ENCODE measurements around the gene APC2. TPM values are rescaled to one million over a fixed set of nuclear protein-coding genes. Genes with fewer than 3 reads are reported as not detected.

Gene APC2
- total RNA-seq, 1 experiment from 2014 or later = 1.4 TPM

DNA sequence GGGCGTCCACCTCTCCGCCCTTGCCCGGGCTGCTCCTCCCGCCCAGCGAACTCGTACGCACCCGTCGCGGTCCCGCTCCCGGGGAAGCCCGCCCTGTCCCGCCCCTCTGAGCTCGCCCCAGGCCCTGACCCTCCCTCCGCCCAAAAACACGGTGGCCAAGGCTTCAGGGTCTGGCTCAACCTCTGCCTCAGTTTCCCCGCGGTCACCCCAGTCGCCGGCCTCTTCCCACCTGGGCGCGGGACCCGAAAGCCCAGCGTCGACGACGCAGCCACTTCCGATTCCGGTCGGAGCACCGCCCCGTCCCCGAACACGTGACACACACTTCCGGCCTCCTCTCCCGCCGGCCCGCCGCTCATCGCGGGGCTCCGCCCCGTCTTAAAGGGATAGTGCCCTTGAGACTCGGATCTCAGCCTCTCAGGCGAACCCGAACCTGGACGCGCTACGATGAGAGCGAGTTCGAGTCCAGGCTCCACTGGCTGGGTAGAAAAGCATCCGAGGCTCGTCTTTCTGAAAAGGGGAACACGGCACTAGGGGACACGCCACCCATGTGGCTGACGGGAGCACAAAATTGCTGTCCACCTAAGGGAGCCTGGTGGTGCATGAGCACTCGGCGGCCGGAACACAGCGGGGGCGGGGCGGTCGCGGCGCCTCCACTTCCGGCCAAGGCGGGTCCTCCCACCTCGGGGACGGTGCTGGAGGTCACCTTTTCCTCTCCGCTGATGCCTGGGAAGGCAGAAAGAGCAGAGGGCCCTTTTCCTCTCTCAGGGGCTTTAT lies 29.2 kb downstream of the APC2 start, which contains the start of gene C19orf25 (continued):
- TF ChIP-seq, protein P1, sequence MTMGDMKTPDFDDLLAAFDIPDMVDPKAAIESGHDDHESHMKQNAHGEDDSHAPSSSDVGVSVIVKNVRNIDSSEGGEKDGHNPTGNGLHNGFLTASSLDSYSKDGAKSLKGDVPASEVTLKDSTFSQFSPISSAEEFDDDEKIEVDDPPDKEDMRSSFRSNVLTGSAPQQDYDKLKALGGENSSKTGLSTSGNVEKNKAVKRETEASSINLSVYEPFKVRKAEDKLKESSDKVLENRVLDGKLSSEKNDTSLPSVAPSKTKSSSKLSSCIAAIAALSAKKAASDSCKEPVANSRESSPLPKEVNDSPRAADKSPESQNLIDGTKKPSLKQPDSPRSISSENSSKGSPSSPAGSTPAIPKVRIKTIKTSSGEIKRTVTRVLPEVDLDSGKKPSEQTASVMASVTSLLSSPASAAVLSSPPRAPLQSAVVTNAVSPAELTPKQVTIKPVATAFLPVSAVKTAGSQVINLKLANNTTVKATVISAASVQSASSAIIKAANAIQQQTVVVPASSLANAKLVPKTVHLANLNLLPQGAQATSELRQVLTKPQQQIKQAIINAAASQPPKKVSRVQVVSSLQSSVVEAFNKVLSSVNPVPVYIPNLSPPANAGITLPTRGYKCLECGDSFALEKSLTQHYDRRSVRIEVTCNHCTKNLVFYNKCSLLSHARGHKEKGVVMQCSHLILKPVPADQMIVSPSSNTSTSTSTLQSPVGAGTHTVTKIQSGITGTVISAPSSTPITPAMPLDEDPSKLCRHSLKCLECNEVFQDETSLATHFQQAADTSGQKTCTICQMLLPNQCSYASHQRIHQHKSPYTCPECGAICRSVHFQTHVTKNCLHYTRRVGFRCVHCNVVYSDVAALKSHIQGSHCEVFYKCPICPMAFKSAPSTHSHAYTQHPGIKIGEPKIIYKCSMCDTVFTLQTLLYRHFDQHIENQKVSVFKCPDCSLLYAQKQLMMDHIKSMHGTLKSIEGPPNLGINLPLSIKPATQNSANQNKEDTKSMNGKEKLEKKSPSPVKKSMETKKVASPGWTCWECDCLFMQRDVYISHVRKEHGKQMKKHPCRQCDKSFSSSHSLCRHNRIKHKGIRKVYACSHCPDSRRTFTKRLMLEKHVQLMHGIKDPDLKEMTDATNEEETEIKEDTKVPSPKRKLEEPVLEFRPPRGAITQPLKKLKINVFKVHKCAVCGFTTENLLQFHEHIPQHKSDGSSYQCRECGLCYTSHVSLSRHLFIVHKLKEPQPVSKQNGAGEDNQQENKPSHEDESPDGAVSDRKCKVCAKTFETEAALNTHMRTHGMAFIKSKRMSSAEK (CRISPR knock-in tag; IDR thresholded peaks at IDR 0.05; ENCODE audit: borderline replicate concordance) = no peak
- TF ChIP-seq MAX (CRISPR knock-in tag; IDR thresholded peaks at IDR 0.05) = peak; percentile 84
- TF ChIP-seq NR2C2 (CRISPR knock-in tag; IDR thresholded peaks at IDR 0.05) = no peak
- no peak for TF ChIP-seq JAZF1 (CRISPR knock-in tag; IDR thresholded peaks at IDR 0.05)
- no peak for TF ChIP-seq ATF3 (CRISPR knock-in tag; conservative IDR thresholded peaks at IDR 0.05)
- no peak for TF ChIP-seq SOX15 (CRISPR knock-in tag; IDR thresholded peaks at IDR 0.05)
- TF ChIP-seq NFATC4 (CRISPR knock-in tag; IDR thresholded peaks at IDR 0.05) = no peak
- no peak for TF ChIP-seq STAT6 (CRISPR knock-in tag; conservative IDR thresholded peaks at IDR 0.05; ENCODE audit: low read depth)
- no peak for TF ChIP-seq NFYB (CRISPR knock-in tag; conservative IDR thresholded peaks at IDR 0.05; ENCODE audit: low read depth)
- TF ChIP-seq NR1H2 (CRISPR knock-in tag; IDR thresholded peaks at IDR 0.05) = no peak
- TF ChIP-seq ATF1 (CRISPR knock-in tag; IDR thresholded peaks at IDR 0.05) = 0 out of 2 replicates have a peak, but pooled peaks have one; percentile 48
- TF ChIP-seq, protein P2, sequence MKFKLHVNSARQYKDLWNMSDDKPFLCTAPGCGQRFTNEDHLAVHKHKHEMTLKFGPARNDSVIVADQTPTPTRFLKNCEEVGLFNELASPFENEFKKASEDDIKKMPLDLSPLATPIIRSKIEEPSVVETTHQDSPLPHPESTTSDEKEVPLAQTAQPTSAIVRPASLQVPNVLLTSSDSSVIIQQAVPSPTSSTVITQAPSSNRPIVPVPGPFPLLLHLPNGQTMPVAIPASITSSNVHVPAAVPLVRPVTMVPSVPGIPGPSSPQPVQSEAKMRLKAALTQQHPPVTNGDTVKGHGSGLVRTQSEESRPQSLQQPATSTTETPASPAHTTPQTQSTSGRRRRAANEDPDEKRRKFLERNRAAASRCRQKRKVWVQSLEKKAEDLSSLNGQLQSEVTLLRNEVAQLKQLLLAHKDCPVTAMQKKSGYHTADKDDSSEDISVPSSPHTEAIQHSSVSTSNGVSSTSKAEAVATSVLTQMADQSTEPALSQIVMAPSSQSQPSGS (CRISPR knock-in tag; IDR thresholded peaks at IDR 0.05; ENCODE audit: borderline replicate concordance, low read depth) = no peak
- TF ChIP-seq CDX4 (CRISPR knock-in tag; IDR thresholded peaks at IDR 0.05; ENCODE audit: borderline replicate concordance) = no peak
- TF ChIP-seq TP53 (CRISPR knock-in tag; IDR thresholded peaks at IDR 0.05) = 0 out of 2 replicates have a peak, but pooled peaks have one; percentile 31
- peak; percentile 34; the same call in 1 of the 2 replicates for TF ChIP-seq MYBL2 (CRISPR knock-in tag; IDR thresholded peaks at IDR 0.05)
- TF ChIP-seq, protein P3, sequence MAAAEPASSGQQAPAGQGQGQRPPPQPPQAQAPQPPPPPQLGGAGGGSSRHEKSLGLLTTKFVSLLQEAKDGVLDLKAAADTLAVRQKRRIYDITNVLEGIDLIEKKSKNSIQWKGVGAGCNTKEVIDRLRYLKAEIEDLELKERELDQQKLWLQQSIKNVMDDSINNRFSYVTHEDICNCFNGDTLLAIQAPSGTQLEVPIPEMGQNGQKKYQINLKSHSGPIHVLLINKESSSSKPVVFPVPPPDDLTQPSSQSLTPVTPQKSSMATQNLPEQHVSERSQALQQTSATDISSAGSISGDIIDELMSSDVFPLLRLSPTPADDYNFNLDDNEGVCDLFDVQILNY (CRISPR knock-in tag; IDR thresholded peaks at IDR 0.05) = peak; percentile 48; the same call in 1 of the 2 replicates
- TF ChIP-seq ZNF138 (CRISPR knock-in tag; conservative IDR thresholded peaks at IDR 0.05) = no peak; the same call in 1 of the 2 replicates
- TF ChIP-seq, protein P4, sequence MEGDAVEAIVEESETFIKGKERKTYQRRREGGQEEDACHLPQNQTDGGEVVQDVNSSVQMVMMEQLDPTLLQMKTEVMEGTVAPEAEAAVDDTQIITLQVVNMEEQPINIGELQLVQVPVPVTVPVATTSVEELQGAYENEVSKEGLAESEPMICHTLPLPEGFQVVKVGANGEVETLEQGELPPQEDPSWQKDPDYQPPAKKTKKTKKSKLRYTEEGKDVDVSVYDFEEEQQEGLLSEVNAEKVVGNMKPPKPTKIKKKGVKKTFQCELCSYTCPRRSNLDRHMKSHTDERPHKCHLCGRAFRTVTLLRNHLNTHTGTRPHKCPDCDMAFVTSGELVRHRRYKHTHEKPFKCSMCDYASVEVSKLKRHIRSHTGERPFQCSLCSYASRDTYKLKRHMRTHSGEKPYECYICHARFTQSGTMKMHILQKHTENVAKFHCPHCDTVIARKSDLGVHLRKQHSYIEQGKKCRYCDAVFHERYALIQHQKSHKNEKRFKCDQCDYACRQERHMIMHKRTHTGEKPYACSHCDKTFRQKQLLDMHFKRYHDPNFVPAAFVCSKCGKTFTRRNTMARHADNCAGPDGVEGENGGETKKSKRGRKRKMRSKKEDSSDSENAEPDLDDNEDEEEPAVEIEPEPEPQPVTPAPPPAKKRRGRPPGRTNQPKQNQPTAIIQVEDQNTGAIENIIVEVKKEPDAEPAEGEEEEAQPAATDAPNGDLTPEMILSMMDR (IDR thresholded peaks at IDR 0.05) = no peak
- TF ChIP-seq ZNF263 (CRISPR knock-in tag; IDR thresholded peaks at IDR 0.05; ENCODE audit: low read depth) = no peak
- no peak for TF ChIP-seq JUN (CRISPR knock-in tag; IDR thresholded peaks at IDR 0.05)
- TF ChIP-seq, protein P5, sequence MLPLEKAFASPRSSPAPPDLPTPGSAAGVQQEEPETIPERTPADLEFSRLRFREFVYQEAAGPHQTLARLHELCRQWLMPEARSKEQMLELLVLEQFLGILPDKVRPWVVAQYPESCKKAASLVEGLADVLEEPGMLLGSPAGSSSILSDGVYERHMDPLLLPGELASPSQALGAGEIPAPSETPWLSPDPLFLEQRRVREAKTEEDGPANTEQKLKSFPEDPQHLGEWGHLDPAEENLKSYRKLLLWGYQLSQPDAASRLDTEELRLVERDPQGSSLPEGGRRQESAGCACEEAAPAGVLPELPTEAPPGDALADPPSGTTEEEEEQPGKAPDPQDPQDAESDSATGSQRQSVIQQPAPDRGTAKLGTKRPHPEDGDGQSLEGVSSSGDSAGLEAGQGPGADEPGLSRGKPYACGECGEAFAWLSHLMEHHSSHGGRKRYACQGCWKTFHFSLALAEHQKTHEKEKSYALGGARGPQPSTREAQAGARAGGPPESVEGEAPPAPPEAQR (CRISPR knock-in tag; IDR thresholded peaks at IDR 0.05) = no peak
- TF ChIP-seq, protein P6, sequence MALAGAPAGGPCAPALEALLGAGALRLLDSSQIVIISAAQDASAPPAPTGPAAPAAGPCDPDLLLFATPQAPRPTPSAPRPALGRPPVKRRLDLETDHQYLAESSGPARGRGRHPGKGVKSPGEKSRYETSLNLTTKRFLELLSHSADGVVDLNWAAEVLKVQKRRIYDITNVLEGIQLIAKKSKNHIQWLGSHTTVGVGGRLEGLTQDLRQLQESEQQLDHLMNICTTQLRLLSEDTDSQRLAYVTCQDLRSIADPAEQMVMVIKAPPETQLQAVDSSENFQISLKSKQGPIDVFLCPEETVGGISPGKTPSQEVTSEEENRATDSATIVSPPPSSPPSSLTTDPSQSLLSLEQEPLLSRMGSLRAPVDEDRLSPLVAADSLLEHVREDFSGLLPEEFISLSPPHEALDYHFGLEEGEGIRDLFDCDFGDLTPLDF (CRISPR knock-in tag; IDR thresholded peaks at IDR 0.05) = no peak

Measured in WTC11 (cell line).